LoVo (cell line): ENCODE results near the gene HS3ST4.

Experiments
- DNase-seq: peaks from one replicate; pipeline ENCODE4 v3.0.0-alpha.2; 2016; ENCODE audit warnings: low spot score

Gene HS3ST4

DNA sequence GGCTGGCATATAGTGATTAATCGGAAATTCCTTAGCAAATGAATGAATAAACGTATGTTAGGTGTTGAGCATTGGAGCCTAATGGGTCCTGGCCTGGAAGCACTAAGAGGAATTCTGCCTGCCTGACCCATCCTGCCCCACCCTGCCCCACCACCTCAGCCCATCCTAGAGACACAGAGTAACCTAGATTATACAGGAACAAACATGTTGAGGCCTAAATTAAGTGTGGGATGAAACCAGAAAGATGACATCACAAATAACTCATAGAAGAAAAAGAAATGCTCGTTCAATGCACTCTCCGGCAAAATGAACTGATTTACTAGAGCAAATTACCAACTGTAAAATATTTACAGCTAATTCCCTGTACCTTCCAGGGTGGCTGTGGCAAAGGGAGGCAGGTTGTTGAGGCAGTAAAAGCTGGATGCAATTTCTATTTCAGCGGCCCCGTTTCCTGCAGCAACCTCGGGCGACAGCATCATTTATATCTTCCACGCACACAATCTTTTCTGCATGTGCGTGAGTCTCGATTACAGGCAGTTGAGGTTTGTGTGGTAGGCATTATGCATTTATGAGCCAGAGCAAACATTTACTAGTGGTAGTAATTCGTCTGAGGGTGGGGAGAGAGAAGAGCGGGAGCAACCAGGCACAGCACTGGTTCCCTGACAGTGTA lies 417.2 kb downstream of the HS3ST4 start:
- DNase-seq: no peak

DNA sequence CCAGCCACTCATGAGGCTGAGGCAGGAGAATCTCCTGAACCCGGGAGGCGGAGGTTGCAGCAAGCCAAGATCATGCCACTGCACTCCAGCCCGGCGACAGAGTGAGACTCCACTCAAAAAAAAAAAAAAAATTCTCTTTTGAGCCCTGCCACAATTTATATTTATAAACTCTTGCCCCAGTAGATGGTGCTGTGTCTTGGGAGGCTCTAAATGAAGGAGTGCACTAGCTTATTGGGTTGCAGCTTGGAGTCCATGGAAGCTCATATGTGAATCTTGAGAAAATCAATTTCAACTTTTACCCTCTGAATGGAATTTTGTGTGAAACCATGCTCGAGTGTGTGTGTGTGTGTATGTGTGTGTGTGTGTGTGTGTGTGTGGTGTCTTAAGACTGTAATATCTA lies 420.1 kb downstream of the HS3ST4 start:
- DNase-seq: no peak

DNA sequence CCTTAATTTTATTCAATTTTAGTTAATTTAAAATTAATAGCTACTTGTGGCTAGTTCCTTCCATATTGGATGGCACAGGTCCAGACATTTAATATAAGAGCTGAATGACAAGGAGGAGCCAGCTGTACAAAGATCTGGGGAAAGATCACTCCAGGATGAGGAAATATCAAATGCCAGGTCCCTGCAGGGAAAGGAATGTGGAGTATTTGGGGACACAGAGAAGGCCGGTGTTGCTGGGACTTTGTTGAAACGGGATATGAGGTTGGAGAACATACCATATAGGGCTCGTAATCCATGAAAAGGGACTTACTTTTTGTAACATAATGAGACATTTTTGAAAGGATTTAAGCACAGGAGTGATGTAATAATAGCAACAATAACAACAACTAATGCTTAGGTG lies 426.8 kb downstream of the HS3ST4 start:
- DNase-seq: no peak

DNA sequence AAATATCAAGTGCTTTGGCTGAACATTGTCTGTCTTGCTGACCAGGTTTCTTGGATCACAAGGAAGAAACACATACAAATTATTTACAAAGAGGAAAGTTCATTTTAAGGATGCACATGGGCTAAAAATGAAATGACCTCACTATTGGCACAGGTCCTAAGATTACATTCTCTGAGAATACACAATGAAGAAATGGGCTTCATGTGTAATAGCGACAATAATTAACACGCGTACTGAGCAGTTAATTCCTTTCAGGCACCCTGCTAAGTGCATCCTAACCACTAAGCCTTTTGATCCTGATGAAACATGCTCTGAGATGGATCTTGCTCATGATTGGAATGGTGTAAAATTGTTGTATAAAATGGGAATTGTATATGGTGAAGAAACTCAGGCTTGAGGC lies 429.0 kb downstream of the HS3ST4 start:
- DNase-seq: no peak

DNA sequence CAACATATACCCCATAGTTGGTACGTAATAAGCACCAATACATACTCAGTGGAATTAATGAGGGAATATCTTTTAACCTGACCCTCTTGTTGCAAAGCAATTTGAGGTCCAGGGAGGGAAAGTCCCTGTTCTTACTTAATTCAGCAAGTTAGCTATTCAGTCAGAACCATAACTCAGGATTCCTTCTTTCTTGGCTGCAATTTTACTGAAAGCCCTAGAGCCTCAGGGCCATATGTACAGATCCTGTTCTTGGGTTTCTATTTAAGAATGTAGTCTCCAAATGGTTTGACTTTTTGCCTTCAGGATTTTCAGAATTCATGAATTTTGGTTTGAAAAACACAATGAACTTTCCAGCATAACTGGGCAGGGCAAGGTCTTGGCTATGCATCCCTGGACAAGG lies 436.5 kb downstream of the HS3ST4 start:
- DNase-seq: no peak

DNA sequence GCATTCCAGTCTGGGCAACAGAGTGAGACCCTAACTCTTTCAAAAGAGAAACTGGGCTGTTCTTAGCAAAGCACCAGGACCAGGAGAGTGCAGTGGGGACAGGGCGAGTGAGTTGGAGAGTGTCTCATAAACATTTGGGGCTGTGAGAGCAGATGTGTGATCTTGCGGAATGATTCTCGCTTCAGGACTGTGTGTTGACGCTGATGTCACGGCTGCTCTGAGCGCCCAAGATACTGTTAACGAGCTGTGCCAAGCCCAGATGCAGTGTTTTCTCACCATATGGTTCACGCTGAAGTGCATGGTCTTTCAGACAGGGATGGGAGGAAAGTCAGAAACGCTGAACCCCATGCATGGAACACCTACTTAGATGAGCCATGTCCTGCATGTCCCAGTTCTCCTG lies 438.2 kb downstream of the HS3ST4 start:
- DNase-seq: no peak

DNA sequence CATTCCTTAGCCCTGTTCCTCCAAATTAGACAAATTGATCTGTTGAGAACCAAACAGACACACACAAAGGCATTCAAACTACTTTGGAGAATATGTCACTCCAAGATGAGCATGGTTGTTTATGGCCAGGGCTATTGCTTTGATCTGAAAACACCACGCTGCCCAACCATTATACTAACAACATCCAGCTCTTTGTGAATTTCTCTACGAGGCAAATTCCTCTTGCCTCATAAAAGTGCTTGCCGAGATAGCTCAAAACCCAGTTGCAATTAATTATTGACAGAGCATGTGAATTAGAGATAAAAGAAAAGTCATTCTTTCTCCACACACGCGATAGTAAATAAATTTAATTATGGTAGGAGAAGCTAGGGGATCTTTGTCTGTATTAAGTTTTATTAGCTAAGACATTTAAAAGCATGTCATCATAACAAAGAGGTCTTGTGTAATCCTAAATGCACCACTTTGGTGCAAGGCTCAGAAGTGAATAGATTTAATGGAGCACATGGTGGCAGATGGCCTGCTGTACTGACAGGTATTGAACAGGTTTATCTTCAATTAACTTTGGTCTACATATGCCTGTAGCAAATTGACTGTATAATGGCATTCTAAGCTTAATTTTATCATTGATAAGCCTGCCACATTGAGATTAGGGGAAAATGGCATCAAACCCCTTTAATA lies 441.8 kb downstream of the HS3ST4 start:
- no peak for DNase-seq

DNA sequence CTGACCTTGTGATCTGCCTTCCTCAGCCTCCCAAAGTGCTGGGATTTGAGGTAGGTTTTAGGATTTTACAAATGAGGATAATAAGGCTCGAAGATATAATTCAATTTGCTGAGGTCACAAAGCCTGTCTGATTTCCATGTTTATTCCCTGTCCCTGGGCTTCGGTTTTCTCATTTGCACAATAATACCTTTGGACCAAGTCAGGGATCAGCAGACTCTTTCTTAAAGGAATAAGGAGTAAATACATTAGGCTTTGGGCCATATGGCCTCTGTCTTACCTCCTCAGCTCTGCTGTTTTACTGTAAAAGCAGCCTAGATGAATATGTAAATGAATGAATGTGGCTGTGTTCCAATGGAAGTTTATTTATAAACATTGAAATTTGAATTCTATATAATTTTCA lies 442.8 kb downstream of the HS3ST4 start:
- DNase-seq: no peak

DNA sequence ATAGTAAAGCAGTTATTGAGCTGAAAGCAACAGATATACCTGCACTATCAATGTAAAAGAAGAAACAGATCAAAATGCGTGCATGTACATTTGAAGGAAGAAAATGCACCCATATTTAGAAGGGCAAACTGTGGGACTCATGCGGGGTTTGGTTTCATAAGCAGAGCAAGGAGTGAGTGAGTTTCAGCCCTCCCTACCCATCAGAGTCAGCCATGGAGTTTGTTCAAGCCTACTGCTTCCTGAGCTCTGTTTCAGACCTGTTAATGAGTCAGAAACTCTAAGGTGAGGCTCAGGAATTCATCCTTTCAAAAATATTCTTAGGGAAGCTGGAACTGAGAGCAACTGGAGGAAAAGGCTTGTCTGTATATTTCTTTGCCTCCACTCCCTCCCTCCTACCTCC lies 446.2 kb downstream of the HS3ST4 start:
- no peak for DNase-seq

DNA sequence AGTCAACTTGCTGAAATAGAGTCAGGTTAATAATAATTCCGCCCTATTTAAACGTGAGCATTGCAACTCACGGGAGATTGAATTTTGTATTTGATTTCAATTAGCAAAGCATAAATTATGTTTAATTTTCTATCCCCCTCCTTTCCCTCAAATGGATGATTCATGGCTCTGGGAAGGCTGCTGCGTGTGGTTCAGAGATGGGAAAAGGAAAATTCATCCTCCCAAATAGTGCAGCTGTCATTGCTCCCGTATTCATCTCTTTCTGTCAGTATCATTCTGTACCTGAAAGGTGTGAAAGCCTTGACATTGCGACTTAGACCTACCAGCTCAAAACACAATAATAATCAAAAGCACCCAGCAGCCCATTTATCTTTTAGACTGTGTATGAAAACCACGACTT lies 447.3 kb downstream of the HS3ST4 start:
- no peak for DNase-seq

DNA sequence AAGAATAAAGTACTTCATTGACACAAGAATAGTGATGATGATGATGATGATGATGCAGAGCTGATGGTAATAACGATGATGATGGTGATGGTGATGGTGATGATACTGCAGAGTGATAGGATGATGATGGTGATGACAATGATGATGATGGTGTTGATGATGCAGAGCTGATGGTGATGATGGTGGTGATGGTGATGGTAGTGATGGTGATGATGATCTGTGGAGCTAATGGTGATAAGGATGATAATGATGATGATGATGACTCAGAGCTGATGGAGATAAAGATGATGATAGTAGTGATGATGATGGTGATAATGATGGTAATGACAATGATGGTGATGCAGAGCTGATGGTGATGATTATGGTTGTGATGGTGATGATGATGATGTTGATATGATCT lies 448.1 kb downstream of the HS3ST4 start:
- DNase-seq: no peak

DNA sequence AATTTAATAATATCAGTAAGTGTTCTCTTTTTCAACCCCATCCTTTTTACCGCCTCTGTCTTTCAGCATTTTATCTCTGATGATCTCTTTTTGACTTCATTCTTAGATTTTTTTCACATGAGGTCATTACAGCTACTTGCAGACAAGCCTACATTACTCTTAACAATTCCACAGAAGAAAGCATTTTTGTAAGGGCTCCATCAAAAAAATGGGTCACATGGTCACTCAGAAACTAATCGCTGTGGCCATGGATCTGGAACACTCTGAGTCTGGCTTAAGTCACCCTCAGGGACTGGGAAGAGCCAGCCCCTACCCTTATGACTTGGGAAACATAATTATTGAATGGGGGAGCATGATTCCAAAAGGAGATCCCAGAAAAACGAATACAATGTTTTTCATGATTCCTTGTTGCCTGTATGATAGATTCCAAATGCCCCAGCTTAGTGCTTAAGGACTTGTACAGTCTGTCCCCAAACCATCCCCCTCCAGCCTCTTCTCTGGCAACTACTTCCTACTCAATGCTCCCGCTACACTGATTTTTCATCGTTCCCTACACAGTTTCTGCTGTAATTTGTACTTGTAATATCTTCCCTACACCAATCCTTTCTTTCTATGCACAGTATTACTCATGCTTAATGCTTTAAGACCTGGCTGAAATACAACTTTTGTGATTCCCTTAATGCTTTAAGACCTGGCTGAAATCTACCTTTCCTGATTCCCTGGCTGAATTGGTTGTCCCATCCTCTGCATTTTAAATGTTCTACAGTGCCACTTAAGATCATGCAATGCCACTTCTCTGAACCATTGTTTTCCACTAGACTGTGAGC lies 457.8 kb downstream of the HS3ST4 start:
- DNase-seq: no peak

DNA sequence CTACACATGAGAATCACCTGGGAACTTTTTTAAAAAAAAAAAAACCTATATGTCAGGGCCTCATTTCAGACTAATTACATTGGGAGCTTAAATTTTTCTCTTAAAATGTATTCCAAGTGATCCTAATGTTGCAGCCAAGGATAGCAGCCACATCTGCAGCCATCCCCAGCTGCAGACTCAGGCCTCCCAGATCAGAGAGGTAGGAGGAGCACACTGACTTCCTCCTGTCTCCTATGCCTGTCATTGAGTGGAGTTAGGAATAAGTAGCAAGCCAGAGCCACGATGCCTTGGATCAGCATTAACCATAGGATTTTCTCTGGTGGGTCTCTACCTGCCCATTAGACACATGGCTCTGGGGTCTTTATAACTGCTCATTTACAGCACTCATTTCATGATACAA lies 463.5 kb downstream of the HS3ST4 start:
- DNase-seq: no peak

DNA sequence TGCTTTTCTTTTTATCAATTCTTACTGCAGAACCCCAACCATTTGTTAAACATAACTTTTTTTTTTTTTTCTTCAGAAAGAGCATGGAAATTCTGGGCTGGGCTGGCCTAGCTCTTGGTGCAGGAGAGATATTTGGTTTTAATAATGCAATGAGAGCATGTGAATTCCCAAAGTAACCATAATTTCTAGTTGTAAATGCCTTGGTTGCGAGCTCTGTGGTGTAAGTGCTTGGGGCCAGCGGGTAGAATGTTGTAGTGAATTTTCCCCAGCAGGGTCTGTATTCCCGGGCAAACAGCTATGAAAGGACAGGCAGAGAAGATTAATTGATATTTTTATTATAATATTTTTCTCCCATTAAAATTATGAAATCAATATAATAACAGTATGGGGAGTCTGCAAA lies 465.6 kb downstream of the HS3ST4 start:
- no peak for DNase-seq

DNA sequence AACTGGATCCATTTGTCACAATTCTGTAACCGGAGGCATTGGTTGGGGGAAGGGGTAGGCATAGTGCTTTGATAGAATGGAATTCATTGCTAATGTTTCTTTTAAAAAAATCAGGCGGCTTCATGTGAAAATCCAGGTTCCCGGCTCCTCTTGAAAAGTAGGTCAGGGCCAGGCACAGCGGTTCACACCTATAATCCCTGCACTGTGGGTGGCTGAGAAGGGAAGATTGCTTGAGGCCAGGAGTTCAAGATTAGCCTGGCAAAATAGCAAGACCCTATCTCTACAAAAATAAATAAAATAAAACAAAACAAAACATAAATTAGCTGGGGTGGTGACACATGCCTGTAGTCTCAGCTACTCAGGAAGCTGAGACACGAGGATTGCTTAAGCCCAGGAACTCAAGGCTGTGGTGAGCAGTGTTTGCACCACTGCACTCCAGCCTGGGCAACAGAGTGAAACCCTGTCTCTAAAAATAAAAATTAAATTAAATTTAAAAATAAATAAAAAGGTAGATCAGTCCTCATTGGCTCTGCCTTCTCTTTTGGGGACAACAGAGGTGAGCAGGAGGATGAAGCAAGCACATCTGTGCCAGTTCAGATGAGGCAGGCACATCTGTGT lies 466.5 kb downstream of the HS3ST4 start:
- no peak for DNase-seq

DNA sequence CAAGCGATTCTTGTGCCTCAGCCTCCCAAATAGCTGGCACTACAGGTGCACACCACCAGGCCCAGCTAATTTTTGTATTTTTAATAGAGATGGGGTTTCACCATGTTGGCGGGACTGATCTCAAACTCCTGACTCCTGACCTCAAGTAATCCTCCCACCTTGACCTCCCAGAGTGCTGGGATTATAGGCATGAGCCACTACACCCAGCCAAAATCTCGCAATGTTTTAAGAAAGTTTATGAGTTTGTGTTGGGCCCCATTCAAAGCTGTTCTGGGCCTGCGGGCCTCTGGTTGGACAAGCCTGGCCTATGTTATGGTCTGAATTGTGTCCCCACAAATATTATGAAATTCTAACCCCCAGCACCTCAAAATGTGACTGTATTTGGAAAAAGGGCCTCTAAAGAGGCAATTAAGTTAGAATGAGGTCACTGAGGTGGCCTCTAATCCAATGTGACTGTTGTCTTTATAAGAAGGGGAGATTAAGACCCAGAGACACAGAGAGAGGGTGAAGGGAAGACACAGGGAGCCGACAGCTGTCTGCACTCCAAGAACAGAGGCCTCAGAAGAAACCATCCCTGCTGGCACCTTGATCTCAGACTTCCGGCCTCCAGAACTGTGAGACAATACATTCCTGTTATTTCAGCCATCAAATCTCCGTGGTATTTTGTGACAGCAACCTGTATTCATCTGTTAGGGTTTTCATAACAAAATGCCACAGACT lies 469.9 kb downstream of the HS3ST4 start:
- no peak for DNase-seq

DNA sequence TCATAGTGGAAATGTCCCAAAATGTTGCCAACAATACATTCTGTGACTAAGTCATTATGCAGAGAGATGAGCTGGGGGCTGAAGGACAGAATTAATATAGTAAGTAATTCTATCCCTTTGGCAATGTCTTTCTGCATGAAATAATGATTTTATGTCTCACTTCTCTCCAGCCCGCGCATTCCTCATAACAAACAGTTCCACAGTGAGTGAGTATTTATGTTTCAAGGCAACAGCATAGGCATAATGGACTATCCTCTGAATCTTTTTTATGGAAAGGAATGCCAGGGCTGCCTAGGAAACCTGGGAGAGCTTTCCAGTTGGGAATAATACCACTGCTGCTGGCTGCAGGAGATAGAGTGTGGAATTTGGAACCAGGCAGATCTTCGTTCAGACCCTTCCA lies 477.7 kb downstream of the HS3ST4 start:
- no peak for DNase-seq

DNA sequence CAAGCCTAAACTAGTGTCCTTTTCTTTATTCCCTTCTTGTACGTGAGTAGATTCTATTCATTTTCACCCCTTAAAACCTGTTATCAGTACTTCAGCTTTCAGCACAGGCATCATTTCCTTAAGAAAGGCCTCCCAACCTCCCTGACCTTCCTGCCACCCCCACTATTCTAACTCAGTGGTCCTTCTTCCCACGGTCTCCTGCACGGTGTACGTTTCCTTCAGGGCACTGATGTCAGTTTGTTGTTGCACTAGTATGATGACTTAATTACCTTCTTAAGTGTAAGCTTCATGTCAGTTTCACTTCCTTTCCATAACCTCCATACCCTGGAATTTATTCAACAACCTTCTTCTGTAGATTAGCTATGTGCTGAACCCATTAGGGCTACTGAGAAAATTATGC lies 484.2 kb downstream of the HS3ST4 start:
- no peak for DNase-seq

DNA sequence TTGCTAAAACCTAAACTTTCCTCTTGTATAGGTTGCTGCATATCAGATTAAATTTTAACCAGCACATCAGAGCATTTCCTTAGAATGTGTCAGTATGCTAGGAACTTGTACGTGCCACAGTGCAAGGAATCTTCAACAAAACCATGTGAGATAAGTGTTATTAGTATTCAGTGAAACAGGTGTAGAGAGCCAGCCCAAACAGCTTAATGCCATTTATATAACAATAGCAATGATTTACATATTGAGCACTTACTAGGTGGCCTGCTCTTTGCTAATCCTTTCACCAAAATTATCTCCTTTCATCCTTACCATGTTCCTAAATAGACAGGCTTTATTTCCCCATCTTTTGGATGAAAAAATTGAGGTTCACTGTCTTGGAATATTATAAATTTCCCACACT lies 485.7 kb downstream of the HS3ST4 start:
- DNase-seq: no peak

DNA sequence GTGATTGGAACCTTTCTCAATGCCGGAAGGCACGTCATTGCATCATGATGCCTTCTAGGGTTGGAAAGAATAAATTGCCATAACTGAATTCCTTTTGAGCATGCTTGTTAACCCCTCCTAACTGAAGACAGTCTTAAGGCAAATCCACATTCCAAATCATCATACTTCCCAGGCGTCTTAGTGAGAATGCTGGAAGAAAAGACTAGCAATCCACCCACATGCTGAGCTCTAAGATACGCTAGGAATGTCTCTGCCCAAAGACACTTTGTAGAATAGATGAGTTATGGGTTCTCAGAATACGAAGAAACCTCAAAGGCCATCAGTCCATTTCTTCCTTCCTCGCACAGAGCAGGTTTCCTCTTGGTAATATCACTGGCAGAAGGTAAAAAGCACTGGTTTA lies 486.5 kb downstream of the HS3ST4 start:
- DNase-seq: no peak

DNA sequence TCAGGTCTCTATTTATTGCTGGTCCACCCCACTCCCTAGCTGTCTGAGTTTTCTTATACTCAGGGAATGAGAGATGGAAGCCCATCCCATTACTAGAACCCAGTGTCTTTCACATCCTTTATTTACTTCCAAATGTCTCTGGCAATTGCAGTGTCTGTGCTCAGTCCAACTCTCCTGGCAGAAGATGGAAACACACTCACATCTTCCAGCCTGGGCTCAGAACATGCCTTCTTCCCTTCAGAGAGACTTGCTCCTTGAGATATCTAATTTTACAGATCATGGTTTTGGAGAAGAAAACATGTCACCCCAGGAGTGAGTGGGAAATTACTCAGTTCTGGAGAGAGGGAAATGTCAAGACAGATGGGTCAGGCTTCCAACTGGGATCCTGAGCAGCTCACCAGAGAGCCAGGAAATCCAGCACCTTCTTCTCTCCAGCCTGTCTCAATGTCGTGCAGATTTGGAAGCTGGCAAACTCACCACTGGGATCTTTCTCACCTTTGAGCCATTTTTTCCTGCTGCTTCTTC lies 494.4 kb downstream of the HS3ST4 start:
- no peak for DNase-seq
